Measurements from ENCODE around the gene PAF1. TPM values are rescaled to one million over a fixed set of nuclear protein-coding genes. Genes with fewer than 3 reads are reported as not detected.
A peak's percentile ranks its signal among the peaks of the same experiment; 100 is the strongest.

Gene PAF1
- total RNA-seq, 1 experiment from 2014 or later, result 53.5 TPM

GRCh38 chr19:39410831-39411080 is 19.9 kb upstream of the PAF1 start:
- POLR2A ChIA-PET, result interaction anchor here (1.4 to 2.3 kb wide), 3 partner anchors 9 to 25 kb away, joined by 8 to 35 read pairs (median 12); partner anchors contain the start of gene RPS16
- no peaks in the 10 kb centered on the region for H3K27me3 ChIP-seq (ENCODE audit: insufficient read depth, low read length)
- peak overlapping the region; percentile 97 for H3K9ac ChIP-seq (ENCODE audit: low read length)
- H3K36me3 ChIP-seq (ENCODE audit: control insufficient read depth in 1 of 2, insufficient read depth in 2 of 2, low read length in 2 of 2), result peaks cover 2 to 12% of the 10 kb centered on the region in 2 experiments; a peak in 1 of 4 replicates
- no peak for DNase-seq (ENCODE audit: low read depth, low spot score)
- no peaks in the 10 kb centered on the region for H3K9me2 ChIP-seq (ENCODE audit: insufficient read depth)
- H3K9me3 ChIP-seq (ENCODE audit: control insufficient read depth in 1 of 2, insufficient read depth in 1 of 2, low read depth in 1 of 2, low read length in 2 of 2), result no peaks in the 10 kb centered on the region
- peak overlapping the region; percentile 90 to 98 for H3K4me3 ChIP-seq (replicated peaks in 1 of 2; ENCODE audit: low read depth in 1 of 2, low read length in 2 of 2)
- H4K20me1 ChIP-seq (ENCODE audit: insufficient read depth), result peaks cover 5% of the 10 kb centered on the region; the same call in 1 of the 2 replicates
- peak overlapping the region; percentile 100 for H3K27ac ChIP-seq (ENCODE audit: low read depth, low read length)
- no peak for ATAC-seq
- peaks cover 37 to 72% of the 10 kb centered on the region in 2 experiments for H3K4me1 ChIP-seq (ENCODE audit: control insufficient read depth in 1 of 2, insufficient read depth in 2 of 2, low read length in 2 of 2)
- H3K79me2 ChIP-seq (ENCODE audit: insufficient read depth, low read length), result peaks cover 31% of the 10 kb centered on the region
- no peak overlapping the region for H2AFZ ChIP-seq (ENCODE audit: low read depth, low read length, poor library complexity, severe bottlenecking)
- TF ChIP-seq EZH2phosphoT487 (IDR thresholded peaks at IDR 0.05; ENCODE audit: borderline replicate concordance) (no peak), CBX3 (IDR thresholded peaks at IDR 0.05; ENCODE audit: low read depth) (no peak), MAX (IDR thresholded peaks at IDR 0.05) (no peak), ATF3 (IDR thresholded peaks at IDR 0.05) (no peak), ZNF274 (IDR thresholded peaks at IDR 0.05; ENCODE audit: low read depth, low read length) (no peak), CEBPB (IDR thresholded peaks at IDR 0.05; ENCODE audit: low read depth) (no peak)
- no TSS peak for BruUV-seq (replicated peaks)
- peak overlapping the region; percentile 92 for H3K4me2 ChIP-seq (ENCODE audit: low read length)
- intact Hi-C loops (cut with micrococcal nuclease), result loop anchor here (1.0 to 5.0 kb wide), 3 partner anchors 8 to 68 kb away; partner anchors contain the start of gene SAMD4B
- RAD21 ChIA-PET (ENCODE audit: low non-redundant PET in 1 of 2, low total read pairs in 2 of 2, uncharacterized antibody in 2 of 2, unreplicated experiment in 2 of 2), result interaction anchor here (1.4 to 1.9 kb wide), 3 partner anchors 8 to 13 kb away, joined by 4 to 21 read pairs (median 14); no protein-coding TSS in a partner anchor
- CTCF ChIA-PET, result interaction anchor here (1.0 to 2.0 kb wide), 3 partner anchors 9 to 19 kb away, joined by 3 to 51 read pairs (median 8); partner anchors contain the start of genes MED29 and PAF1

GRCh38 chr19:39410017-39410830 is 19.3 kb upstream of the PAF1 start:
- Histone ChIP-seq H3K4me3 (replicated peaks in 1 of 2; ENCODE audit: low read depth in 1 of 2, low read length in 2 of 2) (peak overlapping the region; percentile 90 to 98), H3K79me2 (ENCODE audit: insufficient read depth, low read length) (peaks cover 37% of the 10 kb centered on the region), H3K9ac (ENCODE audit: low read length) (peak overlapping the region; percentile 97), H3K4me1 (ENCODE audit: control insufficient read depth in 1 of 2, insufficient read depth in 2 of 2, low read length in 2 of 2) (peaks cover 43 to 77% of the 10 kb centered on the region in 2 experiments), H3K4me2 (ENCODE audit: low read length) (peak overlapping the region; percentile 92), H3K9me2 (ENCODE audit: insufficient read depth) (no peaks in the 10 kb centered on the region), H3K36me3 (ENCODE audit: control insufficient read depth in 1 of 2, insufficient read depth in 2 of 2, low read length in 2 of 2) (peaks cover 2 to 12% of the 10 kb centered on the region in 2 experiments; a peak in 1 of 4 replicates), H3K27ac (ENCODE audit: low read depth, low read length) (peak overlapping the region; percentile 100), H3K9me3 (ENCODE audit: control insufficient read depth in 1 of 2, insufficient read depth in 1 of 2, low read depth in 1 of 2, low read length in 2 of 2) (no peaks in the 10 kb centered on the region), H4K20me1 (ENCODE audit: insufficient read depth) (peaks cover 5% of the 10 kb centered on the region; the same call in 1 of the 2 replicates), H3K27me3 (ENCODE audit: insufficient read depth, low read length) (no peaks in the 10 kb centered on the region), H2AFZ (ENCODE audit: low read depth, low read length, poor library complexity, severe bottlenecking) (no peak overlapping the region)
- no TSS peak for BruUV-seq (replicated peaks)
- ChIA-PET POLR2A (interaction anchor here (1.3 to 4.1 kb wide), 2 partner anchors 12 to 26 kb away, joined by 11 to 57 read pairs; partner anchors contain the start of gene RPS16), RAD21 (ENCODE audit: low non-redundant PET in 1 of 2, low total read pairs in 2 of 2, uncharacterized antibody in 2 of 2, unreplicated experiment in 2 of 2) (no interaction called here), CTCF (interaction anchor here (1.0 kb wide), 1 partner anchor 31 kb away, joined by 5 read pairs; no protein-coding TSS in a partner anchor)
- no peak for TF ChIP-seq MAX (IDR thresholded peaks at IDR 0.05)
- peak; percentile 42 for TF ChIP-seq POLR2A (IDR thresholded peaks at IDR 0.05; ENCODE audit: borderline replicate concordance, extremely low read depth, insufficient read depth, insufficient read length)
- TF ChIP-seq ZNF274 (IDR thresholded peaks at IDR 0.05; ENCODE audit: low read depth, low read length), result no peak
- TF ChIP-seq POLR2AphosphoS5 (IDR thresholded peaks at IDR 0.05; ENCODE audit: low read depth, low read length), result peak; percentile 62
- no peak for TF ChIP-seq SP1 (IDR thresholded peaks at IDR 0.05; ENCODE audit: low read depth)
- ATAC-seq (peak; percentile 26), DNase-seq (ENCODE audit: low read depth, low spot score) (peak; percentile 54)
- intact Hi-C loops (cut with micrococcal nuclease), result loop anchor here (5.0 kb wide), 1 partner anchor 68 kb away; the partner anchor contains the start of gene SAMD4B
